GM10266 (cell line): ENCODE results near the gene ITGA11.

Source experiments
- DNase-seq: peaks from one replicate; pipeline ENCODE4 v3.0.0; 2012; ENCODE audit errors: extremely low spot score
- CTCF ChIP-seq: IDR thresholded peaks from 2 replicates; pipeline ENCODE4 v1.5.1; 2012; ENCODE audit warnings: mild to moderate bottlenecking, low read depth; ENCODE audit not compliant: control insufficient read depth, insufficient read depth; ENCODE audit errors: missing control alignments

Gene ITGA11

GRCh38 chr15:68330901-68331300, 101.1 kb downstream of the ITGA11 start:
- DNase-seq = no peak
- no peak for TF ChIP-seq CTCF

- no peak for TF ChIP-seq CTCF
- no peak for DNase-seq
These were observed 101.5 kb downstream of the ITGA11 start for GRCh38 chr15:68330416-68330815.

- TF ChIP-seq CTCF = no peak
- no peak for DNase-seq
These were observed 103.0 kb downstream of the ITGA11 start for GRCh38 chr15:68328964-68329363.

GRCh38 chr15:68328443-68328842, 103.5 kb downstream of the ITGA11 start:
- DNase-seq = no peak
- TF ChIP-seq CTCF = no peak

- DNase-seq = no peak
- TF ChIP-seq CTCF = no peak
These were observed 105.1 kb downstream of the ITGA11 start for GRCh38 chr15:68326711-68327354.

GRCh38 chr15:68325726-68326125, 106.2 kb downstream of the ITGA11 start:
- no peak for TF ChIP-seq CTCF
- DNase-seq = no peak

- DNase-seq = no peak
- no peak for TF ChIP-seq CTCF
These were observed 109.2 kb downstream of the ITGA11 start for GRCh38 chr15:68322796-68323195.
